Measurements from ENCODE around the gene MB. TPM values are rescaled to one million over a fixed set of nuclear protein-coding genes. Genes with fewer than 3 reads are reported as not detected.
A peak's percentile ranks its signal among the peaks of the same experiment; 100 is the strongest.

The MB gene
- polyA plus RNA-seq, 1 donor from 2014 or later: not detected

GRCh38 chr22:35568751-35569739 is 48.1 kb downstream of the MB start:
- Mint-ChIP-seq H3K4me1 (no peaks in the 10 kb centered on the region), H3K9me3 (no peaks in the 10 kb centered on the region), H3K36me3 (no peaks in the 10 kb centered on the region), H3K4me3 (no peak overlapping the region), H3K27ac (peak overlapping the region in 2 of 3 donors; percentile 59 to 70), H3K27me3 (peaks cover 11% of the 10 kb centered on the region)

GRCh38 chr22:35567351-35568141 is 49.6 kb downstream of the MB start:
- Mint-ChIP-seq H3K27ac (no peak overlapping the region), H3K9me3 (no peaks in the 10 kb centered on the region), H3K27me3 (peaks cover 14% of the 10 kb centered on the region), H3K36me3 (no peaks in the 10 kb centered on the region), H3K4me3 (no peak overlapping the region), H3K4me1 (peaks cover 0 to 2% (median 1%) of the 10 kb centered on the region in 3 donors)

- Mint-ChIP-seq H3K4me3 (no peak overlapping the region), H3K36me3 (peaks cover 2% of the 10 kb centered on the region), H3K9me3 (no peaks in the 10 kb centered on the region), H3K27ac (peak overlapping the region in 1 of 3 donors; percentile 4), H3K4me1 (peaks cover 0 to 3% (median 2%) of the 10 kb centered on the region in 3 donors), H3K27me3 (peaks cover 29% of the 10 kb centered on the region)
Observed at GRCh38 chr22:35564975-35565867, 51.9 kb downstream of the MB start.

DNA sequence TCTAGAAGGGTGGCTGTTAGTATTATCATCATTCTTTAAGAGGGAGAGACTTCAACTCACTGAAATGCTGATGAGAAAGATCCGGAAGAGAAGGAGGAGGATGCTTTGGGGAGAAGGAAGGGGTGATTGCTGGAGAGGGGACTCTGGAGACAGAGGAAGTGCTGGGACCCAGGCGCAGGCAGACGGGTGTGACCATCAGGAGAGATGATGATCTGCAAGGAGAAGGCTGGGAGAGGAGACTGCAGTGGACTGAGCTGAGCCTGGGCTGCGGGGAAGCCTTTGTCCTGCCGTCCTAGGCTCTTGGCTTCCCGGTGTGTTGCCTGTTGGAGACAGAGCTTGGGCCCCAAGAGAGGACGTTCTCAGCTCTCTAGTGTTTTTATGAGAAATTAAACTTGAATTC is 53.9 kb downstream of the MB start:
- H3K4me3 Mint-ChIP-seq: peak overlapping the region in 1 of 4 donors; percentile 81
- peaks cover 29% of the 10 kb centered on the region for H3K27me3 Mint-ChIP-seq
- H3K27ac Mint-ChIP-seq: no peak overlapping the region
- peaks cover 0 to 3% (median 2%) of the 10 kb centered on the region in 3 donors for H3K4me1 Mint-ChIP-seq
- peaks cover 2% of the 10 kb centered on the region for H3K36me3 Mint-ChIP-seq
- H3K9me3 Mint-ChIP-seq: no peaks in the 10 kb centered on the region

GRCh38 chr22:35561796-35562526 is 55.2 kb downstream of the MB start:
- Mint-ChIP-seq H3K4me3 (no peak overlapping the region), H3K4me1 (peaks cover 0 to 3% (median 2%) of the 10 kb centered on the region in 3 donors)

GRCh38 chr22:35560824-35561223 is 56.3 kb downstream of the MB start:
- Mint-ChIP-seq H3K4me3 (peak overlapping the region in 1 of 4 donors; percentile 23), H3K36me3 (peaks cover 2% of the 10 kb centered on the region), H3K4me1 (peaks cover 0 to 3% (median 2%) of the 10 kb centered on the region in 3 donors), H3K9me3 (peaks cover 0 to 2% (median 0%) of the 10 kb centered on the region in 3 donors), H3K27ac (no peak overlapping the region), H3K27me3 (peaks cover 30% of the 10 kb centered on the region)

More at GRCh38 chr22:35561796-35562526, 55.2 kb downstream of the MB start:
- peaks cover 2% of the 10 kb centered on the region for H3K36me3 Mint-ChIP-seq
- H3K27ac Mint-ChIP-seq: peak overlapping the region in 1 of 3 donors; percentile 87
- H3K9me3 Mint-ChIP-seq: peaks cover 0 to 2% (median 0%) of the 10 kb centered on the region in 3 donors
- H3K27me3 Mint-ChIP-seq: peaks cover 29% of the 10 kb centered on the region

- Mint-ChIP-seq H3K27me3 (peaks cover 33% of the 10 kb centered on the region), H3K4me1 (peaks cover 0 to 3% (median 2%) of the 10 kb centered on the region in 3 donors), H3K9me3 (peaks cover 0 to 2% (median 0%) of the 10 kb centered on the region in 3 donors), H3K4me3 (peak overlapping the region in 1 of 4 donors; percentile 23), H3K27ac (no peak overlapping the region), H3K36me3 (peaks cover 2% of the 10 kb centered on the region)
Observed at GRCh38 chr22:35560366-35560765, 56.8 kb downstream of the MB start.

DNA sequence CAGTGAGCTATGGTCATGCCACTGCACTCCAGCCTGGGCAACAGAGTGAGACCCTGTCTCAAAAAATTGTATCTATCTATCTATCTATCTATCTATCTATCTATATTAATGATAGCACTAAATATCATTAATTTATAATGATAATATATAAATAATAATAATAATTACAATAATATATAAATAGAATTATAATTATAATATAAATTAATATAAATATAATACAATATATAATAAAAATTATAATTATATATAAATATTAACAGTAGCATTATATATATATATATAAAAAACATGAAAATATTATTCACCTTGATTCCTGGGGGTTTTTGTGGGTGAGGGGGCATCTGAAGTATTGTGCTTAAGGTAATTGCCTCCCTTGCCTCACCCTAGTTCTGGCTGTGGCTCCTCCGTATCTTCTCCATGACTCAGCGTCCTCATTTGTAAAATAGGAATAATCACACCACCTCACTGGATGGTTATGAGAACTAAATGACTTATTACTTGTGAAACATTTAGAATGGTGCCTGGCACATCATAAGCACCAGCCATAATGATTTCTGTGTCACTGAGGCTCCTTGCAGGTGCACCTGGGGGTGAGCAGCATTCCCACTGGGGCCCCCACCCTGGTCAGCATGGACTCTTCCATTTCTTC is 57.6 kb downstream of the MB start:
- peaks cover 0 to 3% (median 2%) of the 10 kb centered on the region in 3 donors for H3K4me1 Mint-ChIP-seq
- H3K9me3 Mint-ChIP-seq: peaks cover 0 to 2% (median 0%) of the 10 kb centered on the region in 3 donors
- H3K27me3 Mint-ChIP-seq: peaks cover 34% of the 10 kb centered on the region
- no peak overlapping the region for H3K27ac Mint-ChIP-seq
- H3K36me3 Mint-ChIP-seq: peaks cover 2% of the 10 kb centered on the region
- no peak overlapping the region for H3K4me3 Mint-ChIP-seq

- Mint-ChIP-seq H3K9me3 (peaks cover 0 to 2% (median 0%) of the 10 kb centered on the region in 3 donors), H3K4me3 (no peak overlapping the region), H3K27me3 (peaks cover 30% of the 10 kb centered on the region), H3K36me3 (peaks cover 2% of the 10 kb centered on the region), H3K27ac (no peak overlapping the region), H3K4me1 (peaks cover 0 to 3% (median 2%) of the 10 kb centered on the region in 3 donors)
Observed at GRCh38 chr22:35558719-35559118, 58.4 kb downstream of the MB start.

GRCh38 chr22:35558031-35558430 is 59.1 kb downstream of the MB start:
- peaks cover 2% of the 10 kb centered on the region for H3K36me3 Mint-ChIP-seq
- peaks cover 27% of the 10 kb centered on the region for H3K27me3 Mint-ChIP-seq
- peak overlapping the region in 1 of 3 donors; percentile 47 for H3K27ac Mint-ChIP-seq
- H3K9me3 Mint-ChIP-seq: peaks cover 0 to 2% (median 0%) of the 10 kb centered on the region in 3 donors
- H3K4me3 Mint-ChIP-seq: no peak overlapping the region
- H3K4me1 Mint-ChIP-seq: peaks cover 0 to 1% (median under 1%) of the 10 kb centered on the region in 3 donors
